HT-29 (cell line): ENCODE data around the gene ARHGEF12. TPM values are rescaled to one million over a fixed set of nuclear protein-coding genes. Genes with fewer than 3 reads are reported as not detected.

Experiments used
- DNase-seq: peaks from one replicate; pipeline ENCODE4 v3.0.0-alpha.2; 2015; ENCODE audit warnings: low spot score
- total RNA-seq: library from RNA; depleted of rRNA; stranded (reverse); fragments of >200 nt; shearing (Covaris generic); gene quantifications from 2 replicates; pipeline ENCODE4 v1.2.3, GENCODE V29; 2014

Gene ARHGEF12
- total RNA-seq, 1 experiment from 2014 or later, result 45.1 TPM

DNA sequence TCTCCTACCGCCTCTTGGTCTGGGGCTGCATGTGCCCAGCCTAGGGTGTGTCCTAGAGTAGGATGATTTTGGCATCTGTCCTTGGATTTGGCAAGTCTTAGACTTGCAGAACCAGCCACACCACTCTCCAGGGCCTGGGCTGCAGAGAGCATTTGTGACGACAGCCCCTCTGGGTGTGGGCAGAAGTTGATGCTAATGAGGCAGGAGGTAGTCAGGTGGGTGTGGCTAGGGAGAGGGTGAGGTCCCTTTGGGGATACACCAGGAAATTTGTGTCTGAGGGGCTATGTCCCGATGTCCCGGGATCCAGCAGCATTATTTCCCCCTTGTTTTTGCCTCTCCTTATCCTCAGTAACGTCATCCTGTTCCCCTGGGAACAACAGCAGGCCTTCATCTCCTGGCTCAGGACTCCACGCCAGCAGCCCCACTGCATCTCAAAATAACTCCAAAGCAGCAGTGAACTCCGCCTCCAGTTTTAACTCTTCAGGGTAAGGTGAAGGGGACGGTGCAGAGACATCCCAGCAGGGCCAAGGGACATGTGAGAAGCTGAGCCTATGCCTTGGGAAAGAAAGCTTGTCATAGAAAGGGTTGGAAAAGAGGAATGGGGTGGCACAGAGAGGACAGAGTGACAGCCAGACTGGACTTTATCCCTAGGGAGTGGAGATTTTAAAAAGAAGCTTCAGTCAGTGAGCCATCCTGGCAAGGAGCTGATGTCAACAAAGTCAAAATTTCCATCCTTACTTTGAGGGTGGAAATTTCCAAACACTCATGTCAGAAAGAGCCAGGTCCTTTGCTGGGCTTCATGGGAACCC, 19.1 kb upstream of the ARHGEF12 start:
- DNase-seq, result peak; percentile 56

DNA sequence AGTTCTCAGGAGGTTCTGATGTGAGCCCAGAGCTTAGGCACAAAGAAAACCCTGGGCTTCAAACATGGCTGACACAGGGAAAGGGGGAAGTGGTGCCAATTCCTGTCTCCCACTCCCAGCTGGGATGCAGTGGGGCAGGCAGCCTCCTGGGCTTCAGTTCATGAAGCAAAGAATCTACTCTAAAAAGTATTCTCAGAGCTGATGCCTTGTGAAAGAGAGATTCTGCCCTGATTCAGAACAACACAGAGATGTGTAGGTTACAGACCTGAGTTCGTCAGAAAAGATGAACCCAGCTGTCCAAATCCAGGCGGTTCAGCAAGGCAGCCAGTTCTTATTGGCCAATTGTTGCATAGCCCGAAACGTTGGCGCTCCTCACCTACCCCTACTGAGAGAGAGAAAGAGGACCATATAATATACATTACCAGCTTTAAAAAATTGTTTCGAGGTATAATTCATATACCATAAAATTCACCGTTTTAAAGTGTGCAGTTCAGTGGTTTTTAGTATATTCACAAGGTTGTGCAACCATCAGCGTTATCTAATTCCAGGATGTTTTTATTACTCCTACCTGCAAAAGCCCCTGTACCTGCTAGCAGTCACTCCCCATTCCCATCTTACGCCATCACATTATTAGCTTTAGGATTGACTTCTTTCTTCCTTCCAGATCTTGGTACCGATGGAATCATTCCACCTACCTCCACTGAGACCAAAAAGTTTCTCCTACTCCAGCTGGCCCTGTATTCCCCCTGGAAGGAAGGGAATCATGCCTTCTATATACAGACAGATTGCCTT, 18.3 kb upstream of the ARHGEF12 start:
- no peak for DNase-seq

DNA sequence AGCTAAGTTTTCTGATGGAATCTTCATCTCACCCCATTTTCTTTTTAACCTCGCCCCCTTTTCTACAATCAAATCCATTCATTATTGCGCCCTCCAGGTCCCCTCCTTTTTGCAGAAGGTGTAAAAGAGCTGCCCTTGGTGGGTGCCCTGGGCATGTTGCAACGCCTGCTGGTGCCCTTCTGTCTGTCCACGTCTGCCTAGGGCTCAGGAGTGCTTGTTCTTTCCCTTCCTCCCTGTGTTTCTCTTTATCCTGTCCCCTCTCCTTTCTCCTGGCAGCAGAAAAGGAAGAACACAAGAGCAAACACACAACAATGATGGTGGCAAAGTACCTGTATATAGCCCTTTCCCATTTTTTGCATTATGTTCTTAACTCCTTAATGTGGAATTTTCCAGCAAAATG, 17.3 kb upstream of the ARHGEF12 start:
- no peak for DNase-seq

DNA sequence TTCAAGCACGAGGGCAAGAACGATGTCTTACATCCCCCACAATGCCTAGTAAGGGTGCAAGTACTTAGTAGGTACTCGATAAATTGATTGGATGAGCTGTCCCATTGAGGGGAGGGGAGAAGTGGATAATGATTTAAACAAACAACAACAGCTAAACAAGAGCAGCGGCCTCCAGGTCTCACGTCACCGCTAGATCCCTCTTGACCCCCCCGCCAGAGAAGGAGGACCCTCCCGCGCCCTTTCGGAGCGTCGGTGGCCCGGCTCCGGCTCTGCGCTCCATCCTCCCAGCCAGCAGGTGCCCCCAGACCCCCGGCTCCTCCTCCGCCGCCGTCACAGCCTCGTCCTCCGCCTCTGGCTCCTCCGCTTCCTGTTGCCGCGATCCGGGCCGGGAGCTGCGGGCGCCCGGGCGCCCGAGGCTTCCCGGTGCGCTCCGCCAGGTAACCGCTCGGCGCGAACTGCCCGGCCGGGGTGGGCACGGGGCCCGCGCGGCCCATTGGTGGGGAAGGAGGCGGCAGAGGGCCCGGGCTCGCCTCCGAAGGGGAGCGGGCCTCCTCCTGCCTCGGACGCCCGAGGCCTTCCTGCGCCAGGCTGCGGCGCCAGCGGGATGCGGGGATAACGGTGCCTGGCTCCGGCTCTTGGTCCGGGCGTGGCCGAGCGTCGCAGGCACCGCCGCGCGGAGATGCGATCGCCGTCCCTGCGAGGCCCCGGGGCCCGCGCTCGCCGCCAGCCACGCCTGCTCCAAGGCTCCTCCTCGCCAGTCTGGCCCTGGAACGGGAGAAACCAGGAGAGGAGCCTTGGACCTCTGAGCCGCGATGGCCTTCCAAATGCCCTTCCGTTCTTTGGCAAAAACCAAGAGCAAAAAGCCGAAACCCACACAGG, 11.0 kb upstream of the ARHGEF12 start, which contains the start of gene TLCD5:
TLCD5 (plus strand) TSS at position 368 of the 879 bp plus-strand sequence. CDS start 2,143 bp downstream, outside the sequence.
- no peak for DNase-seq

DNA sequence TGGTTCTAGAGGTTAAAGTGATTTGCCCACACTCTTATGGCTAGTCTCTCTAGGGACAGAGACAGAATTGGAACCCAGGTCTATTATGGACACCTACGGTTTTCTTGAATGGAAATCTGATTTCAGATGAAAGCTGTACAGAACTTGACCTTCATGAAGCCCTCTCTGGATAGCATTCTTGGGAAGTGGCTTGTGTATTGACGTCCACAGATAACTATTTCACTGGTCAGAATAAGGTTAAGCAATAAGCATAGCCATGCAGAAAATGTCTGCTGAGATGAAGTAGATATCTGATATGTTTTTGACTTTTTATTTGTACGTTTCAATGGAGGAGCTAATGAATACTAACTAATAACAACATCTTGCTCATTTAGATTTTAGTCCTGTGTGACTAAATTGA, 10.0 kb upstream of the ARHGEF12 start:
- no peak for DNase-seq

DNA sequence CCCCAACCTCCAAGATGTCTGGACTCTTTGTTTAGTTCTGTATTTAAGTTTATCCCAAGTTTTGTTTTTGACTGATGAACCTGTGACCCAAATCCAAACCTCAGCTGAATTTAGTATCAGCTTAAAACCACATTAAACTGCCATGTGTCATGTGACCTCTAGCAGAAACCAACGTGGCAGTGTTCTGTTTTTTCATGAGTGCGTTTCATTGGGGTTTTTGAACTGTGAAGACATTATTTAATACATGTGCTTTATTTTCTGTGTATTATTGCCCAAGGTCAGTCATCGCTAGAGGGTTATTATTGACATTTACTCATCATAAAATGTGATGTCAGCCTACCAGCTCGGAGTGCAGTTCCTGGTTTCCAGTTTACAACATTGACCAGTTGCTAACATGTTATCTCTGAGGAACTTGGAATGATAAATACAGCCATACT, 9.3 kb upstream of the ARHGEF12 start:
- DNase-seq, result no peak

DNA sequence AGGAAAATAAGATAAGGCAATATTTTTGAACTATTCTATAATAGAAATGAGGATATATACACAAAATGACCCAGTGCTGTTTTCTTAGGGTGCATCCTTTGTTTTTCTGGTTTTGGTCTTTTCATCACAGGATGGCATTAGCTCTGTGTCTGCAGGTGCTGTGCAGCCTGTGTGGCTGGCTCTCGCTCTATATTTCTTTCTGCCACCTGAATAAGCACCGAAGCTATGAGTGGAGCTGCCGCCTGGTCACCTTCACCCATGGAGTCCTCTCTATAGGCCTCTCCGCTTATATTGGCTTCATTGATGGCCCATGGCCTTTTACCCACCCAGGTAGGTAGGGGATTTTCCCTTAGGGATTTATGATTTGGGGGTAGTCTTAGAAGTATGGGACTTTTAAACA, 8.9 kb upstream of the ARHGEF12 start:
- DNase-seq, result no peak

DNA sequence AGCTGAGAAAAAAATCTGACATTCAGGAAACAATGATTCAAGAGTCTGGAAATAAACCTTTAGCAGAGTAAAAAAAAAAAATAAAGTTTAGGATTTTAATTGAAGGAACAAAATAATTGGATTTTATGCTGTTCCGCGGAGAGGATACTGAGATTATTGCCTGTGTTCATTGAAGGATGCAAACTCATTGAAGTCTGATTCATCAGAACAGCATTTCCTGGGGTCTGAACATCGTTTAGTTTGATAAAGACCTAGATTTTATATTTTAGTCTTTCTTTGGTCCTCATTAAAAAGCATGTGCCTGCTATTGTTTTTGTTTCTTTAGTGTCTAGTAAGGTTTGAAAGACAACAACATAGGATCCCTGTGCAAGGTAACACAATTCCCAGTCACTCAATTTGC, 6.7 kb upstream of the ARHGEF12 start:
- no peak for DNase-seq

DNA sequence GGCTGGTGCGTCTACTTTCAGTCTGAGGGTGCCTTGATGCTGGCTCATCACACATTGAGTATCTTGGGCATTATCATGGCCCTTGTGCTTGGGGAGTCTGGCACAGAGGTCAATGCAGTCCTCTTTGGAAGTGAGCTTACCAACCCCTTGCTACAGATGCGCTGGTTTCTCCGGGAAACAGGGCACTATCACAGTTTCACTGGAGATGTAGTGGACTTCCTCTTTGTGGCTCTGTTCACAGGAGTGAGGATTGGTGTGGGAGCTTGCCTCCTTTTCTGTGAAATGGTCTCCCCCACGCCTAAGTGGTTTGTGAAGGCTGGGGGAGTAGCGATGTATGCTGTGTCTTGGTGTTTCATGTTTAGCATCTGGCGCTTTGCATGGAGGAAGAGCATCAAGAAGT, 6.2 kb upstream of the ARHGEF12 start:
- no peak for DNase-seq

DNA sequence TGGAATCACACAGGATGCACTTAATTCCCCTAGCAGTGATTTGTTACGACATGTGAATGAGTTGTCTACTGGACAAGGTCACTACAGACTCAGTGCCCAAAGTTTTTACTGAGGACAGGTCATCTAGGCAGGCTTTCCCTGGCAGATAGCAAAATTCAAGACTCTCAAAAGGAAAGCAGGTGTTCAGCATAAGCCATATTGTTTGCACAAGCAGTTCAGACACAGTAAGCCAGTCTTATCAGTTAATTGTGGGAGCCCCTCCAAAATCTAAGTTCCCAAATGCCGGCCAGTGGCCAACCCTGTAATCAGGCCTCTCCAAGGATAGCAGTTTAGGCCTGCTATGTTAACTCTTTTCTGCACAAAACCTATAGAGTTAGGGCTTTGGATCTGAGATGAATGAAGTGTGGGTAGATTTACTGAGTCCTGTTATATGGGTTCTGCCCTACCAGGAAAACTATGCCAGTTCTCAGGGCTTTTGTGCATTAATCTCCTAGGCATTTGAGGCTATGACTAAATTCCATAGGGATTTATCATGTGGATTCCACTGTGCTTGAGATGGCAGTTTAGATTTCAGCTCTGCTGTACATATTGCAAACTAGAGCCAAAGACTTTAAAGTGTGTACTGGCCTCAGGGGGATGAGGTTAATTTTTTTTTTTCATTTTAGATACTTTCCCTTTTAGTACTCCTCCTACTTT, 4.8 kb upstream of the ARHGEF12 start:
- no peak for DNase-seq

DNA sequence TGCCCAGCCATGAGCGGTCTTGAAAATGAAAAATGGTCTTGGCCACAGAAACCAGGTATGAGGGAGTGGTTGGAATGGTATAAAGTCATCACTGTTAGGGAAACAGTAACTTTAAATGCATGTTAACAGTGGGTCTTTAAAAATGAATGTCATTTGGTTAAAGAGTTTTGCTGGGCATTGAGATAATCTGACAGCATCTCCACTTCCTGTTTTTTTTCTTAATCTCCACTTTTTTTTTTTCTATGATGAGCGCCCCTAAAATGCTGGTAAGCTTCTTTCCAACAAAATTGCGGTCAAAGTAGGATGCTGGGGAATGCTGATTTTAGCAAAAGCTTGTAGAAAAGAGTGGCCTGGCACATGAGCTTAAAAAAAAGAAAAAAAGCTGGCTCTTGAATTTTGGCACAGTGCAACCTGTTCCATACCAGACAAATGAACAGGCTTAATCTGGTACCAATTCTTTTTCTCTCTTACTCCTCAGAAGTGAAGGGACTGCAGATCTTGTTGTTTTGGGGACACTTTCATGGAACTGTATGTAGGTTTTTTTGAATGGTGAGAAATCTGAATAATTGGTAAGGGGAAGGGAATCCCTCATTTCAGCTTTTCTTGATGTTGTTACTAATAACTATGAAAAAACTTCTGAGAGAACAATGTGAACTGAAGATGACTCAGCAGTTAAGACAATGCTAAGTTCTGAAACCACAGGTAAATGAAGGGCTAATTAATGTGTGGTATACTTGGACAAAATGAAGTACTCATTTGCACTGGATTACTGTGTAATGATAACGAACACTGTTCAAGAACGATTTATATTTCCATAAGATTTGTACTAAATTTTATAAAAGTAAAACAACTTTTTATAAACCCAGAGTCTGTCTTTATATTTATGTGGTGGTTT, 3.1 kb upstream of the ARHGEF12 start:
- no peak for DNase-seq

DNA sequence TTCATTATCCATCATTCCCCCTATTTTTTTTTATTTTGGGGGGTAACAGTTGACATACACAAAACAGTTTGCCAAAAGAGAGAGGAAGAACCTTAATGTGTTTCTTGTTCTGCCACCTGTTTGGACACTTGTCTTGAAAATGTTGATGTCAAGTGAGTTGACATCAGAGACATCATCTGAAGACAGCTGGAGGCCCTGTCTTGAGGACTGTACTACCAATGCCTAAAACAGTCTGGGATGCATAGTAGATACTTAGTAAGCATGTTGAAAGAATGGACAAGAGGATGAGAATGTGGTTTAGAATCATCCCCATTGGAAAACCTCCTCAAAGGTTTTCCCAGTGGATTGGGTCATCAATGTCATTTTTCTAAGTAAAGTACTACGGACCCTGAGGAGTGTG, 2.4 kb upstream of the ARHGEF12 start:
- DNase-seq, result no peak

DNA sequence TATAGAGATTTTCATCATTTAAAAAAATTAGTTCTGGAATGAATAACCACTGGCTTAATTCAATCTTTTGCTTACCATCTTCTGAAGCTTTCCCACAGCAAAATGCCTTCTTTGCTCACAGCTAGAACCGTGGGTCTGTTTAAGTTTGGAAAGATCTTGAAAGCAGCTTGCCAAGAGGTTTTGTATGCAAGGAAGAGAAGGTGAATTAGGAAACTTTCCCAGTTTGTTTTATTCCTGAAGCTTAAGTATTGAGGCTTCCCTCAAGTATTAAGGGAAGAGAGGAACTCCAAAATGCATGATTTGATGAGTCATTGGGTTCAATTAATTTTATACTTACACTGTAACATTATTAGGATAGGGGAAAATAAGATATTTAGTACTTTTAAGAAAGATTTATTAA, 1.9 kb upstream of the ARHGEF12 start:
- DNase-seq, result no peak

DNA sequence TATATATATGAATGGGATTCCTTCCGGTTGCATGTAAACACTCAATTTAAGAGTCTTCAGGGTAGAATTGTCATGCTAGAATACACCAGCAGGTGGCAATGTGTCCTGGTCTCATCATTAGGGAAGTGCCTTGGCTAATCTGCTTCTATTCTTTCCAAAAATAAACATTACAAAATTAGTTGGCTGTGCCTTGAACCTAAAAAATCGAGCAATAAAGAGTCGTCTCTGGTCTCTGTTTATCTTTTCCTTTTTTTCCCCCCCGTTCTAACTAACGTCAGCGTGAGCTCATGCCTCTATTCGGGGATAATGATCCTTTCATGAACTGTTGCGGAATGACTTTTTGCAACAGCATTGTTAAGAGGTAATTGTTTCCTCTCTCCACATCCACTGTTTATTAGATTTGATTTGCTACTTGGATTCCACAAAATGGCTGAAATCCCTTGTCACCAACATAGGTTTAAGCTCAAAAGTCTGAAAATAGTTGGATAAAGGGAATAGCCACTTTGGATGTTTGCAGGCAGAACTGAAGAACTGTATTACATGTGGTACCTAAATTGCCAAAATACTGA, 1.2 kb upstream of the ARHGEF12 start:
- DNase-seq, result peak; percentile 98

DNA sequence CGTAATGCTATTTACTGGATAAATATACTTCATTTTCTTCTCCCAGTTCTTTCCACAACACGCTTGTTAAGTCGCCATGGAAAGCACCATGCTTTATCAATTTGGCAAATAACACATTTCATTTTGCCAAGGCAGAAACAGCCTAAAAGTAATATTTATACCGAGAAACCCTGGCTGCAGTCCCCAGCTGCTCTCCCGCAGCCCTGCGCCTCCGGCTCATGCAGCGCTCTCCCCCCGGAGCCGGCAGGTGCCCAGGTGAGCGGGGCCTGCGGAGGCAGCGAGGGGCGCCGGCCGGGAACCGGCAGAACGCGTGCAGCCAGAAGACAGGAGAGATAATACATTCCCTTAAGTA, 681 bp upstream of the ARHGEF12 start:
- no peak for DNase-seq

DNA sequence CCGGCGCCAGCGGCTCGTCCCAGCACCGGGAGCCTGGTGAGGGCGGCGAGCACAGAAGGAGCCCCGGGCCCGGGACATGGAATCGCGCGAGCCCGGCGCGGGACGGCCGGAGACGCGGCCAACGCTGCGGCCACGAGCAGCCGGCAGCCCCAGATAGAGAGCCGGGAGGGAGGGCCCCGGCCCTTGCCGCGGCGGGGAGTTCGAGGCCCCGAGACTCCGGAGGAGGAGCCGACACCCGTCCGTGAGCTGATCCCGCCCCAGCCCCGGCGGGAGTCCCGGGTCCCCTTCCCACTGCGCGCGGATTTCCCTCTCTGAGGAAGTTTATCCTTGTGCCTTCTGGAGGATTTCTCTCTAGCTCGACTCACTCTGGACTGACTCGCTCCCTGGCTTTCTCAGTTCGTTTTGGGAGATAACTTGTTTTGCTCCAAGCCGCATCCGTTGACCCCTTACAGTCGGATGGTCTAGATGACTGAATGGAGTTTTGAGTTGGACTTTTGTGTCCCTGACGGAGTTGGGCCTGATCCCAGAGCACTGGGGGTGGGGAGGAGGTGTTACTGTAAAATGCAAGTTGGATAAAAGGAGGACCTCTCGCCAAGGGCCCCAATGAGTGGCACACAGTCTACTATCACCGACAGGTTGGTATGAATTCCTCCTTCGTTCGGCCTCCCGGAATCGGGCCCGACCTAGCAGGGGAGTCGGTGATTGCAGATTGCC, 585 bp downstream of the ARHGEF12 start:
- DNase-seq, result peak; percentile 61

DNA sequence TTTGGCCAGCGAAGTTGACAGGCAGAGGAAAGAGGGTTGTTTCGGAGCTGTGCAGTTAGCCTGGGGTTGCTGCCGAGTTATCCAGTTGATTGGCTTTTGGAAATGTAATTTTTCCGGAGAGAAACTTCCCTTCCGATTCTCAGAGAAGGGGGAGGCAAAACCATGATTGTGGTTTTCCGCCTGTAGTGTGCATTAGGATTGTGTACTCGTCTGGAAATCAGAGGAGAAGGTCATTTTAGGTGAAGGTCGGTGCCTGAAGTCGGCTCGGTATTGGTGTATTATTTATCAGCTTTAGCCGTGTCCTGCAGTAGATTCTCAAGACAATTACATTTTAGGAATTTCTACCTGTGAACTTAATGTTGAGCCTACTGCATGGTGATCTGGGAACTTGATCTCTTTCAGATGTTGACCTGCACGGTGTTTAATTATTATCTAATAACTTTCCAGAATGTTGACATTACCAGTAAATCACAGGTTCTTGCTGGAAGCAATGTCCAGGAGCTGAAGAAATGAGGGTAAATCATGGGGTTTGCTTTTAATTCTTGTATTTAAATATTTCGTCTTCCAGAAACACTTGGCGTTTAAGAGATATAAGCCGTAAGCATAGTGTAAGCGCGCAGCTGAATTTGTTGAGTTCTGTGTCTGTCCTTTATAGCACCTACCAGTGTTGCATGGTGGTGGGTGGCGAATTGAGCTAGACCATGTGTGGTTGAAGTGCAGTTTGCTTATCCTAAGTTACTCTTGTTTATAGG, 1.3 kb downstream of the ARHGEF12 start:
- DNase-seq, result peak; percentile 70
